Adrenal gland (tissue), 12 donors: Measurements from ENCODE around the gene FADS2. TPM values are rescaled to one million over a fixed set of nuclear protein-coding genes. Genes with fewer than 3 reads are reported as not detected.
A peak's percentile ranks its signal among the peaks of the same experiment; 100 is the strongest.

Experiments used
- DNase-seq, 7 donors: peaks; one replicate each; pipeline ENCODE4 v3.0.0-alpha.2; 2019 to 2020
- H3K27ac ChIP-seq, 5 donors: fragments of 200-600 bp; sonication (generic) in 4 of 5; 1 replicate in 3 of 5; 2 replicates in 2 of 5; pipeline versions ENCODE4 v1.5.1 to v1.8.0; 2016 to 2020; ENCODE audit warnings: mild to moderate bottlenecking in 1 of 5
- H3K27me3 ChIP-seq: fragments of 200-600 bp; 2 replicates; pipeline ENCODE4 v1.8.0; 2021
- H3K36me3 ChIP-seq, 2 donors: fragments of 200-600 bp; replicated peaks in 1 of 2; 1 replicate in 1 of 2; 2 replicates in 1 of 2; pipeline versions ENCODE4 v1.5.1 to v1.8.0; 2018 to 2022
- H3K4me1 ChIP-seq, 2 donors: fragments of 200-600 bp; replicated peaks in 1 of 2; 1 replicate in 1 of 2; 2 replicates in 1 of 2; pipeline versions ENCODE4 v1.5.1 to v1.8.0; 2018 to 2021
- H3K4me3 ChIP-seq, 4 donors: fragments of 200-600 bp; sonication (generic) in 3 of 4; one replicate each; pipeline ENCODE4 v1.5.1; 2016 to 2018
- H3K9me3 ChIP-seq, 3 donors: fragments of 200-600 bp; sonication (generic) in 1 of 3; replicated peaks in 1 of 3; 1 replicate in 2 of 3; 2 replicates in 1 of 3; pipeline versions ENCODE4 v1.5.1 to v1.8.0; 2016 to 2021
- POLR2A ChIP-seq, 2 donors: fragments of 450-650 bp; IDR thresholded peaks; one replicate each; pipeline ENCODE4 v1.6.1; 2017; ENCODE audit warnings: antibody characterized with exemption in 2 of 2, mild to moderate bottlenecking in 2 of 2, moderate library complexity in 1 of 2
- WGBS, 4 donors: extraction: QIAGEN DNeasy Blood & Tissue Kit in 2 of 4; methylation state at CpG; one replicate each; pipeline versions ENCODE4 v1.1.5 to v1.1.7; 2013 to 2017; 5-methylcytosine and 5-hydroxymethylcytosine counted together
- intact Hi-C, 2 donors: fragments of 100-400 bp; cut with DNase I; formaldehyde crosslinking; loops; one replicate each; pipeline versions ENCODE4 v1.14.1 to v1.15.0; 2022 to 2023
- polyA plus RNA-seq, 3 donors: library from polyadenylated mRNA; stranded (reverse); fragments of 200-250 nt in 2 of 3; fragments of 350-450 nt in 1 of 3; fragmentation: Illumina TruSeq in 1 of 3; extraction: RNeasy Lipid Tissue Mini Kit (QIAGEN cat#74804) in 1 of 3; gene quantifications; one replicate each; pipeline ENCODE4 v1.2.3, GENCODE V29; 2013 to 2014
- total RNA-seq, 9 donors: library from RNA; depleted of rRNA in 4 of 9; stranded (reverse); fragments of >200 nt in 4 of 9; fragments of 120-200 nt in 1 of 9; fragmentation: NEBNext Ultra II Directional in 1 of 9; extraction: Animal tissue kit (Norgen Biotek cat#: 25700) in 1 of 9; gene quantifications; one replicate each; pipeline versions ENCODE4 v1.1.0 to v1.2.4, GENCODE V29; 2013 to 2023
- TF ChIP-seq, protein P1 (sequence below), 6 experiments: fragments of 450-650 bp in 4 of 6; fragments of 200-600 bp in 2 of 6; sonication (generic) in 1 of 6; IDR thresholded peaks; 1 replicate in 5 of 6; 2 replicates in 1 of 6; pipeline versions ENCODE4 v1.5.1 to v1.8.0; 2016 to 2021; ENCODE audit warnings: antibody characterized with exemption in 6 of 6, mild to moderate bottlenecking in 2 of 6, moderate library complexity in 1 of 6
- donor health status: healthy with polysubstance abuse.
- donor health status: Bipolar disorder and iron deficiency.
- donor health status: DM: yes; HTN: yes; CAD: no.
- donor health status: DM: no; HTN: no; CAD: no.
- donor health status: DM: no; HTN: no; CAD: no.
- donor health status: DM: yes; HTN: yes; CAD: no.

Gene FADS2
- total and polyA plus RNA-seq, 12 donors = 134 to 1,327 (median 488) TPM

DNA sequence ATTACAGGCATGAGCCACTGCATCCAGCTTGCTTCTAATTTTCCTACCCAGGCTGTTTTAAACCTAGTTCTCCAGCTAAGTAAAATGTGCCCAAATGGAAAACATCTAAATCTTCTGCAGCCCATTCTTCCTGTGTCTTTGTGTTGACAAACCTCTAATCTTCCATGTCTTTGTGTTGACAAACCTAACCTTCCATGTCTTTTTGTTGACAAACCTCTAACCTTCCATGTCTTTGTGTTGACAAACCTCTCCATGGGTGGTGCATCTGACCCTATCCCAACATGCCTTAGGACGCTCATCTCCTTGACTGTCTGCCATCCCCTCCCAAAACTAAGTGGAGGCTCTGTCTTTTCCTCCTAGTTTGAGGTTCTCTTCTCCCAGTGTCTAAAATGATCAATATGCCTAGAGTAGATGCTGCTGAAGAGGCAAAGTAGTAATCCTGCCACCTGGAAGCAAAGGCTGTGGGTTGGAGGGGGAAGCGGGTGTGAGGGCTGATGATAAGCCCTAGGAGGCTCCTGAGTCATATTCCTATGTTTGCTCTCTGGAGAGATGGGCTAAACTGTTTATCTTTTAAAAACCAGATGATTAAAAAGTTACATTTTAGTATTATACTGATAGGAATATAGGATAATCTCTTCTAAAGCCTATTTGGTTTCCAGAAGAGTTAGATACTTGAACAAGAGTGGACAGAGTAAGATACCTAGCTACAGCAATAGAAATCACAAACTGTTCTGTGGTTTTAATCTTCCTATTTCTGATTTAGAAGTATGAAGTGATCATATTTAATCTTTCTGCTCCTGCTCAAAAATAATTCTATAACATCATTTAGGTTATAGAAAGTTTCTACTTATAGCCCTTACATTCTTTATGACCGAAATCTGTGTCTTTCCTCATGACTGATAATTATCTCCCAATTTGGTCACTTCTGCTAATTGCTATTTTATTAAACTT is 27.5 kb upstream of the FADS2 start:
- no peak for TF ChIP-seq POLR2A (IDR thresholded peaks at IDR 0.05)
- TF ChIP-seq, protein P1, sequence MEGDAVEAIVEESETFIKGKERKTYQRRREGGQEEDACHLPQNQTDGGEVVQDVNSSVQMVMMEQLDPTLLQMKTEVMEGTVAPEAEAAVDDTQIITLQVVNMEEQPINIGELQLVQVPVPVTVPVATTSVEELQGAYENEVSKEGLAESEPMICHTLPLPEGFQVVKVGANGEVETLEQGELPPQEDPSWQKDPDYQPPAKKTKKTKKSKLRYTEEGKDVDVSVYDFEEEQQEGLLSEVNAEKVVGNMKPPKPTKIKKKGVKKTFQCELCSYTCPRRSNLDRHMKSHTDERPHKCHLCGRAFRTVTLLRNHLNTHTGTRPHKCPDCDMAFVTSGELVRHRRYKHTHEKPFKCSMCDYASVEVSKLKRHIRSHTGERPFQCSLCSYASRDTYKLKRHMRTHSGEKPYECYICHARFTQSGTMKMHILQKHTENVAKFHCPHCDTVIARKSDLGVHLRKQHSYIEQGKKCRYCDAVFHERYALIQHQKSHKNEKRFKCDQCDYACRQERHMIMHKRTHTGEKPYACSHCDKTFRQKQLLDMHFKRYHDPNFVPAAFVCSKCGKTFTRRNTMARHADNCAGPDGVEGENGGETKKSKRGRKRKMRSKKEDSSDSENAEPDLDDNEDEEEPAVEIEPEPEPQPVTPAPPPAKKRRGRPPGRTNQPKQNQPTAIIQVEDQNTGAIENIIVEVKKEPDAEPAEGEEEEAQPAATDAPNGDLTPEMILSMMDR (IDR thresholded peaks at IDR 0.05) = no peak
- WGBS, 4 donors = 93 to 99% (median 95%) methylated on average over 3 of the region's 3 CpGs
- peaks cover 0 to 46% of the 10 kb centered on the region in 2 donors for H3K36me3 ChIP-seq
- no peak for DNase-seq
- H3K4me3 ChIP-seq = no peak overlapping the region
- H3K27ac ChIP-seq = no peak overlapping the region
- H3K4me1 ChIP-seq = peaks cover 0 to 6% of the 10 kb centered on the region in 2 donors
- no peaks in the 10 kb centered on the region for H3K27me3 ChIP-seq
- intact Hi-C loops = no loop called here
- H3K9me3 ChIP-seq = no peaks in the 10 kb centered on the region

DNA sequence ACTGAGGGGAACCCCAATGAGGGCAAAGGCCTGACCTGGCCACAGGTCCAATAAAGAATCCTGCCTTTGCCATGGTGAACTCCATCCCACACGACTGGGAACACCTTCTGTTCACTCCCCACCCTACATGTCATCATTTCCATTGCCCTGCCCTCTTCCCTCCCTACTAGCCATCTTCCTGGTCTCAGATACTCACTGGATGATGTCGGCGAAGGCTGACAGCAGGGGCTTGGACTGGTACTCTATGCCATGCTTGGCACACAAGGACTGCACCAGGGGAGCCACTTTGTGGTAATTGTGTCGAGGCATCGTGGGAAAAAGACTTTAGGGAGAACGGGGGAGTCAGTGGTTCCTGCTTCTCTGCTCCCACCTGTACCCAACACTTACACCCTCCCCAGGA is 25.5 kb upstream of the FADS2 start:
- Histone ChIP-seq H3K4me3 (no peak overlapping the region), H3K9me3 (no peaks in the 10 kb centered on the region), H3K27me3 (no peaks in the 10 kb centered on the region), H3K4me1 (peaks cover 0 to 2% of the 10 kb centered on the region in 2 donors), H3K27ac (no peak overlapping the region), H3K36me3 (peaks cover 0 to 62% of the 10 kb centered on the region in 2 donors)
- intact Hi-C loops = no loop called here
- TF ChIP-seq POLR2A (IDR thresholded peaks at IDR 0.05) = no peak
- TF ChIP-seq, protein P1 (IDR thresholded peaks at IDR 0.05) = no peak
- WGBS, 4 donors = 81 to 96% (median 94%) methylated on average over 3 to 6 of the region's 6 CpGs
- DNase-seq = no peak

DNA sequence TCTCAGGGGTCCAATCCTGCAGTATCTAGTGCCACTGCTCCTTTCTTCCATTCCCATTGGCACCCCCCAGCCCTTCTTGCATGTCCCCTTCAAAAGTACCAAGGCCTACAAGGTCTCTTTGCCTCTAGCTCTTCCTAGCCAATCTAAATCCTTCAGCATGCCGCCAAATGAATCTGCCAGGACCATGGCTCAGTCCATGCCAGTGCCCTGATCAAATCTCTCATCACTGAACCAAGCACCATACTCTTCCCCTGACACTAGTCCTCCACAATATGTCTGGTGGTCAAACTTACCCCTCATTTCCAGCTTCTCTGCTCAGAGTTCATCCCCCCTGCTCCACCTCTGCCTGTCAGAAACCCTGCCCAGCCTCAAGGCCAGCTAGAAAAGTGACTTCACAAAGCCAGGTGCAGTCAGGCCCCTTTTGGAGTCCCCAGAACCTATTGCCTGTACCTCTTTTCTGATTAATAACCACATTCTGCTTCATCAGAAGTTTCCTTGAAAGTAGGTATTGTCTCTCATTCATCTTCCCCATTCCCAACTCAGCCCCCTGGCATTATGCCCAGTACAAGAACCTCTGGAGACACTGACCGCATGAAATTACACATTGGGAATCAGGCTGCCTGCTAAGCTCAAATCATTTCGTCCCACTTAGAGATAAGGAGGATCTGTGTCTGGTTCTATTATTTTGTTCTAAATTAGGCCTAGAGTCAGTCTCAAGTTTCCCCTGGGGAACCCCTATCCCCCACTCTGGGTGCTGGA is 24.0 kb upstream of the FADS2 start:
- no peak overlapping the region for H3K4me3 ChIP-seq
- H3K9me3 ChIP-seq = no peaks in the 10 kb centered on the region
- H3K27ac ChIP-seq = peak overlapping the region in 1 of 5 donors; percentile 49
- no peak for TF ChIP-seq POLR2A (IDR thresholded peaks at IDR 0.05)
- TF ChIP-seq, protein P1 (IDR thresholded peaks at IDR 0.05) = no peak
- H3K4me1 ChIP-seq = no peaks in the 10 kb centered on the region
- no peaks in the 10 kb centered on the region for H3K27me3 ChIP-seq
- intact Hi-C loops = no loop called here
- peaks cover 0 to 77% of the 10 kb centered on the region in 2 donors for H3K36me3 ChIP-seq
- peak in 4 of 7 donors; percentile 48 to 66 (median 58) for DNase-seq
- WGBS, 4 donors = 44 to 54% (median 50%) methylated on average over 3 of the region's 3 CpGs

DNA sequence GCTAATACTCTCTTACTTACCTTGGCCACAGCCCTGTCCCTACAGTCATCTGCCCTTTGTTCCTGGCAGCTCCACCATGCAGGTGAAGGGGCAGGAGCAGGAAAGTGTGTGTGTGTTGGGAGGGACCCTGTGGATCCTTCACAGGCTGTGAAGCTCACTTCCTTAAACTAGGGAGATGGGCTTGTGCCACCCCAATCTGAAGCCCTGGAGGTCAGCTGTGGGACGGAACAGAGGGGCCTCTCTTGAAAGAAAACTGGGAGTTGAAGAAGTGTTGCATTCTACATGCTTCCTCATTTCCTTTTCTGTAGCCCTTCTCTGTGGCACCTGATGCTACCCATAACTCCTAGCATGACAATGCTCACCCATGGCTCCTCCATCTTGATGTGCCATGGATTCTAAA is 23.0 kb upstream of the FADS2 start:
- no peak overlapping the region for H3K4me3 ChIP-seq
- H3K27me3 ChIP-seq = no peaks in the 10 kb centered on the region
- H3K36me3 ChIP-seq = peaks cover 0 to 88% of the 10 kb centered on the region in 2 donors
- H3K27ac ChIP-seq = no peak overlapping the region
- WGBS, 4 donors = 64 to 92% (median 86%) methylated on average over 1 of the region's 1 CpG
- TF ChIP-seq POLR2A (IDR thresholded peaks at IDR 0.05) = no peak
- TF ChIP-seq, protein P1 (IDR thresholded peaks at IDR 0.05) = no peak
- no peak for DNase-seq
- H3K9me3 ChIP-seq = no peaks in the 10 kb centered on the region
- intact Hi-C loops = no loop called here
- H3K4me1 ChIP-seq = no peaks in the 10 kb centered on the region
